H1 (cell line): ENCODE results near the gene SDC4. TPM values are rescaled to one million over a fixed set of nuclear protein-coding genes. Genes with fewer than 3 reads are reported as not detected.
A peak's percentile ranks its signal among the peaks of the same experiment; 100 is the strongest.

ENCODE experiments used
- ASH2L ChIP-seq: fragments of 200-600, 300-600 bp; sonication (generic); IDR thresholded peaks from one replicate; pipeline ENCODE4 v1.7.1; 2017; ENCODE audit warnings: low read length
- BRCA1 ChIP-seq: IDR thresholded peaks from 2 replicates; pipeline ENCODE4 v1.6.1; 2012; ENCODE audit warnings: low read depth, low read length, improper control_type of control experiment
- CHD2 ChIP-seq: IDR thresholded peaks from 2 replicates; pipeline ENCODE4 v1.6.1; 2012; ENCODE audit warnings: low read length, improper control_type of control experiment
- CTBP2 ChIP-seq: IDR thresholded peaks from 2 replicates; pipeline ENCODE4 v1.7.0; 2011; ENCODE audit warnings: borderline replicate concordance, mild to moderate bottlenecking, moderate library complexity, mixed read lengths, low read length; ENCODE audit not compliant: insufficient read depth, insufficient read length
- FOSL1 ChIP-seq: IDR thresholded peaks from 2 replicates; pipeline ENCODE4 v1.6.1; 2011; ENCODE audit warnings: mild to moderate bottlenecking, low read depth, low read length, moderate library complexity; ENCODE audit not compliant: insufficient read depth
- GABPA ChIP-seq: IDR thresholded peaks from 2 replicates; pipeline ENCODE4 v1.6.1; 2011; ENCODE audit warnings: mild to moderate bottlenecking, low read length, moderate library complexity, borderline replicate concordance; ENCODE audit not compliant: insufficient read depth
- HDAC2 ChIP-seq, 2 experiments: fragments of 300-600 bp in 1 of 2; sonication (generic) in 1 of 2; IDR thresholded peaks; 2 replicates each; pipeline ENCODE4 v1.6.1; 2011 to 2012; ENCODE audit warnings: low read depth in 2 of 2, low read length in 2 of 2, mild to moderate bottlenecking in 2 of 2, moderate library complexity in 2 of 2, borderline replicate concordance in 1 of 2, inconsistent platforms in 1 of 2
- JUN ChIP-seq: IDR thresholded peaks from 2 replicates; pipeline ENCODE4 v1.6.1; 2011; ENCODE audit warnings: low read depth, mild to moderate bottlenecking, improper control_type of control experiment, low read length
- KDM1A ChIP-seq: fragments of 200-600, 300-600 bp; sonication (generic); IDR thresholded peaks from 2 replicates; pipeline ENCODE4 v1.7.1; 2016; ENCODE audit warnings: mild to moderate bottlenecking, low read length, borderline replicate concordance
- PHF8 ChIP-seq: fragments of 200-600 bp; sonication (generic); conservative IDR thresholded peaks from 2 replicates; pipeline ENCODE4 v1.7.1; 2012; ENCODE audit warnings: low read depth, mild to moderate bottlenecking, inconsistent platforms, low read length, moderate library complexity
- POLR2A ChIP-seq, 2 experiments: IDR thresholded peaks; 1 replicate in 1 of 2; 2 replicates in 1 of 2; pipeline ENCODE4 v1.6.1; 2011; ENCODE audit warnings: low read depth in 2 of 2, low read length in 2 of 2, mild to moderate bottlenecking in 2 of 2; ENCODE audit errors: control extremely low read depth in 1 of 2
- RAD21 ChIP-seq, 2 experiments: IDR thresholded peaks in 1 of 2; conservative IDR thresholded peaks in 1 of 2; 2 replicates each; pipeline ENCODE4 v1.6.1; 2011; ENCODE audit warnings: low read depth in 2 of 2, low read length in 2 of 2, improper control_type of control experiment in 1 of 2, inconsistent platforms in 1 of 2, mild to moderate bottlenecking in 1 of 2, moderate library complexity in 1 of 2
- RBBP5 ChIP-seq: IDR thresholded peaks from 2 replicates; pipeline ENCODE4 v1.7.1; 2012; ENCODE audit warnings: low read depth, mild to moderate bottlenecking, inconsistent platforms, low read length, moderate library complexity, borderline replicate concordance
- RNF2 ChIP-seq: fragments of 200-900, 300-1000 bp; sonication (generic); IDR thresholded peaks from 2 replicates; pipeline ENCODE4 v1.7.1; 2016; ENCODE audit warnings: borderline replicate concordance, low read depth, mild to moderate bottlenecking, antibody characterized with exemption, low read length; ENCODE audit not compliant: poor library complexity, severe bottlenecking; ENCODE audit errors: missing control alignments
- SAP30 ChIP-seq: fragments of 300-600 bp; sonication (generic); IDR thresholded peaks from 2 replicates; pipeline ENCODE4 v1.7.1; 2012; ENCODE audit warnings: low read length, moderate library complexity, mild to moderate bottlenecking, inconsistent platforms; ENCODE audit not compliant: insufficient read depth, insufficient replicate concordance
- SIRT6 ChIP-seq: IDR thresholded peaks from one replicate; pipeline ENCODE4 v1.7.1; 2012; ENCODE audit warnings: low read length, inconsistent platforms
- SIX5 ChIP-seq: IDR thresholded peaks from 2 replicates; pipeline ENCODE4 v1.6.1; 2011; ENCODE audit warnings: mild to moderate bottlenecking, low read depth, low read length
- SP4 ChIP-seq: IDR thresholded peaks from 2 replicates; pipeline ENCODE4 v1.6.1; 2012; ENCODE audit warnings: low read length, inconsistent platforms
- TBP ChIP-seq: IDR thresholded peaks from 2 replicates; pipeline ENCODE4 v1.6.1; 2011; ENCODE audit warnings: low read depth, low read length, improper control_type of control experiment
- TEAD4 ChIP-seq: IDR thresholded peaks from 2 replicates; pipeline ENCODE4 v1.6.1; 2012; ENCODE audit warnings: low read depth, low read length, inconsistent platforms, mixed read lengths
- YY1 ChIP-seq: IDR thresholded peaks from 2 replicates; pipeline ENCODE4 v1.6.1; 2011; ENCODE audit warnings: low read depth, mild to moderate bottlenecking, low read length
- polyA plus RNA-seq, 7 experiments: library from polyadenylated mRNA; depleted of rRNA in 3 of 7; stranded (reverse) in 5 of 7; unstranded in 2 of 7; fragments of >200 nt in 5 of 7; fragments of 200-250 nt in 2 of 7; gene quantifications; 1 replicate in 5 of 7; 2 replicates in 1 of 7; 4 replicates in 1 of 7; pipeline versions ENCODE4 v1.2.1 to v1.2.3, GENCODE V29; 2011 to 2013; ENCODE audit warnings: missing spikeins in 2 of 7, mixed read lengths in 2 of 7
- total RNA-seq: library from RNA; stranded (reverse); fragmentation: NEBNext Ultra II Directional; extraction: Animal tissue kit (Norgen Biotek cat#: 25700); gene quantifications from 2 replicates; pipeline ENCODE4 v1.2.1, GENCODE V29; 2021
- TF ChIP-seq, protein P1 (sequence below), 3 experiments: IDR thresholded peaks; 1 replicate in 2 of 3; 2 replicates in 1 of 3; pipeline versions ENCODE4 v1.5.1 to v1.6.1; 2011; ENCODE audit warnings: low read length in 3 of 3, mild to moderate bottlenecking in 3 of 3, inconsistent platforms in 2 of 3, low read depth in 1 of 3, moderate library complexity in 1 of 3; ENCODE audit not compliant: insufficient read depth in 1 of 3; ENCODE audit errors: control extremely low read depth in 1 of 3

The SDC4 gene
- total and polyA plus RNA-seq, 2 of the 8 experiments (the other 6 are each of a cell fraction or from before 2014, with no cell fraction given): 34.6 to 60.2 TPM

GRCh38 chr20:45290677-45291355, 57.4 kb downstream of the SDC4 start (continued):
- no peak for TF ChIP-seq RNF2
- TF ChIP-seq TBP: peak; percentile 91
- TF ChIP-seq FOSL1: peak; percentile 73; the same call in 1 of the 2 replicates
- TF ChIP-seq KDM1A: no peak
- TF ChIP-seq RAD21 (IDR thresholded peaks at IDR 0.05 in 1 of 2, conservative IDR thresholded peaks at IDR 0.05 in 1 of 2; ENCODE audit: low read depth in 2 of 2, low read length in 2 of 2): peak; percentile 94 to 95
- TF ChIP-seq RBBP5: no peak
- no peak for TF ChIP-seq CTBP2
- no peak for TF ChIP-seq GABPA
- TF ChIP-seq, protein P1, sequence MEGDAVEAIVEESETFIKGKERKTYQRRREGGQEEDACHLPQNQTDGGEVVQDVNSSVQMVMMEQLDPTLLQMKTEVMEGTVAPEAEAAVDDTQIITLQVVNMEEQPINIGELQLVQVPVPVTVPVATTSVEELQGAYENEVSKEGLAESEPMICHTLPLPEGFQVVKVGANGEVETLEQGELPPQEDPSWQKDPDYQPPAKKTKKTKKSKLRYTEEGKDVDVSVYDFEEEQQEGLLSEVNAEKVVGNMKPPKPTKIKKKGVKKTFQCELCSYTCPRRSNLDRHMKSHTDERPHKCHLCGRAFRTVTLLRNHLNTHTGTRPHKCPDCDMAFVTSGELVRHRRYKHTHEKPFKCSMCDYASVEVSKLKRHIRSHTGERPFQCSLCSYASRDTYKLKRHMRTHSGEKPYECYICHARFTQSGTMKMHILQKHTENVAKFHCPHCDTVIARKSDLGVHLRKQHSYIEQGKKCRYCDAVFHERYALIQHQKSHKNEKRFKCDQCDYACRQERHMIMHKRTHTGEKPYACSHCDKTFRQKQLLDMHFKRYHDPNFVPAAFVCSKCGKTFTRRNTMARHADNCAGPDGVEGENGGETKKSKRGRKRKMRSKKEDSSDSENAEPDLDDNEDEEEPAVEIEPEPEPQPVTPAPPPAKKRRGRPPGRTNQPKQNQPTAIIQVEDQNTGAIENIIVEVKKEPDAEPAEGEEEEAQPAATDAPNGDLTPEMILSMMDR (IDR thresholded peaks at IDR 0.05; ENCODE audit: control extremely low read depth in 1 of 3, insufficient read depth in 1 of 3, low read depth in 1 of 3, low read length in 3 of 3): peak; percentile 66 to 97 (median 85)
- TF ChIP-seq BRCA1: no peak
- TF ChIP-seq SP4: no peak
- no peak for TF ChIP-seq JUN
- TF ChIP-seq SAP30: no peak
- no peak for TF ChIP-seq PHF8
- TF ChIP-seq YY1: peak; percentile 68
- 0 out of 2 replicates have a peak, but pooled peaks have one; percentile 5 for TF ChIP-seq CHD2
- TF ChIP-seq SIRT6: no peak
- TF ChIP-seq POLR2A (IDR thresholded peaks at IDR 0.05; ENCODE audit: control extremely low read depth in 1 of 2, low read depth in 2 of 2, low read length in 2 of 2): no peak
- TF ChIP-seq HDAC2 (IDR thresholded peaks at IDR 0.05; ENCODE audit: borderline replicate concordance in 1 of 2, low read depth in 2 of 2, low read length in 2 of 2): no peak
- peak; percentile 49 for TF ChIP-seq TEAD4
- no peak for TF ChIP-seq ASH2L
- no peak for TF ChIP-seq SIX5
